Skin of body (tissue), 2 donors: ENCODE measurements around the gene TMEM131. TPM values are rescaled to one million over a fixed set of nuclear protein-coding genes. Genes with fewer than 3 reads are reported as not detected.
"Not testable (repeated sequence)": the region's sequence is repeated elsewhere in the genome, so short reads cannot be mapped to it uniquely, and the experiment has no call there.

ENCODE experiments used
- DNase-seq: peaks from one replicate; lab custom pipeline; 2025; lab: John Stamatoyannopoulos, UW
- total RNA-seq: library from RNA; depleted of rRNA; stranded (reverse); fragments of >200 nt; gene quantifications from one replicate; pipeline ENCODE4 v1.2.3, GENCODE V29; 2014

Gene TMEM131
- total RNA-seq, 1 donor from 2014 or later: 44.8 TPM

DNA sequence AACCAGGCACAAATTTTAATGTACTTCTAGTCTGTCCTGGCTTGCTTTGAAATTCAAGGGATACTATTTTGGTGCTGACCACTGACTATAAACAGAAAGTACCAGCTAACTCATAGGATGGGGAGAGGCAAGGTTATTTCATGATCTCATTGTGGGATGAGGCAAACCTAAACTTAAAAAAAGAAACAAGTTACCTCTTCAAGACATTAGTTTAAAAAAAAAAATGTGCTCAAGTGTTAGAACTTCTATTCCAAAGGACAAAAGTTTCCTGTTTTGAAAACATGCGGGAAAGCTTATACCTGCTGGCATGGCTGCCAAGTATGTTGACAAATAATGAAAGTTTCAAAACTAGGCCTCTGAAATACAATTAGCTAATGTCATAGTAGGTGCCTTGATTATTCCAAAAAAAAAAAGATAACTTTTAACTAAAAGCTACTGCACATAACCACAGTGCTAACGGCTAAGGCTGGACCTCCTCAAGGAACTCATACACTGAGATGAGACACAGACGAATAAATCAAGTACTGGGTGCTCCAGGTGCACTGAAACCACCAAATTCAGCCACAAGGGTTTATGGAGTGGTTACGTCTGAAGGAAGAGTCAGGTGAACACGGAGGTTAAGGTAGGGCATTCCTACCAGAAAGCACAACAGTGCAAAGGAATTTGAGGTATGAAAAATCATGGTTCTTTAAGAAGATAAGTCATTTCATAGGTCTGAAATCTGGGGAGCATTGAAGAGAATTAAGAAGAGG lies 38.1 kb downstream of the TMEM131 start:
- no peak for DNase-seq

GRCh38 chr2:97956753-97957152 lies 39.0 kb downstream of the TMEM131 start:
- DNase-seq: not testable (repeated sequence)

- no peak for DNase-seq
These were observed 41.9 kb downstream of the TMEM131 start for GRCh38 chr2:97953853-97954252.

GRCh38 chr2:97952357-97952756 lies 43.4 kb downstream of the TMEM131 start:
- no peak for DNase-seq

GRCh38 chr2:97951155-97951680 lies 44.5 kb downstream of the TMEM131 start:
- DNase-seq: no peak

GRCh38 chr2:97950329-97951154 lies 45.2 kb downstream of the TMEM131 start:
- no peak for DNase-seq

DNA sequence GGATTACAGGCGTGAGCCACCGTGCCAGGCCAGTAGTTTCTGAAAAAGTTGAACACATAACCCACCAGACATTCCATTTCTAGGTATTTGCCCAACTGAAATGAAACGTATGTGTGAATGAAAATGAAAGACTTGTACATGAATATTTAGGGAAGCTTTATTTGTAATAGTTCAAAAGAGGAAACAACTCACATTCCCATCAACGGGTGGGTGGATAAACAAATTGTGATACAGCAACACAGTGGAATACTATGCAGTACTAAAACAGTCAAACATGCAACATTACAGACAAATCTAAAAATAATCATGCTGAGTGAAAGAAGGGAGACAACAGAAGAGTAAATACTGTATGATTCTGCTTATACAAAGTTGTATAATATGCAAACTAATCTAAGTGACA lies 46.8 kb downstream of the TMEM131 start:
- no peak for DNase-seq

DNA sequence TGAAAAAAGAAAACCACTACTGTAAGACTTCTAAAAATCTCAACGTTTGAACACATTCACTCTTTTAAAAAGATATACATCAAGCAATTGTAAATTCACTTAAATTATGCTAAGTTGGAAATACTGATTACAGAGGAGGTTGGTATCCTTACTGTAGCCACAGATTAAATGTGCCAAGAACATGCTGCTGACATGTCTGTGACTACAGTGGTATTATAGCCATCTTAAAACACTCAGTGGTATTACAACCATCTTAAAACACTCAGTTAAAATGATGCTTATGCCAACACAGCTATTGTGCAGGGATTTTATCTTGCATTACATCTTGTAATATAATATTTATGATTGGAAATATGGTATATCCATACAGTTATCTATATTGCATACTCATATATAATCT lies 50.0 kb downstream of the TMEM131 start:
- no peak for DNase-seq

DNA sequence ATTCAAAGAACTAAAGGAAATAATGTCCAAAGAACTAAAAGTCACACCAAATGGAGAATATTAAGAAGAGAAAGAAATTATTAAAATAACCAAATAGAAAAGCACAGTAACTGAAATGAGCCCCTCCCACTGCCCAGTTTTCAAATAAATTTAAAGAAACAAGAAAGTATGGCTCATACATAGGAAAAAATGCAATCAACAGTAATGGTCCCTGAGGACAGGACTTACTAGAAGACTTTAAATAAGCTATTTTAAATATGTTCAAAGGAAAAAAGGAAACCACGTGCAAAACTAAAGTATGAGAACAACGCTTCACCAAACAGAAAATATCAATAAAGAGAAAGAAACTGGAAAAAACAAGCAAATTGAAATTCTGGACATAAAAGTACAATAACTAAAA lies 58.9 kb downstream of the TMEM131 start:
- DNase-seq: peak; percentile 9

DNA sequence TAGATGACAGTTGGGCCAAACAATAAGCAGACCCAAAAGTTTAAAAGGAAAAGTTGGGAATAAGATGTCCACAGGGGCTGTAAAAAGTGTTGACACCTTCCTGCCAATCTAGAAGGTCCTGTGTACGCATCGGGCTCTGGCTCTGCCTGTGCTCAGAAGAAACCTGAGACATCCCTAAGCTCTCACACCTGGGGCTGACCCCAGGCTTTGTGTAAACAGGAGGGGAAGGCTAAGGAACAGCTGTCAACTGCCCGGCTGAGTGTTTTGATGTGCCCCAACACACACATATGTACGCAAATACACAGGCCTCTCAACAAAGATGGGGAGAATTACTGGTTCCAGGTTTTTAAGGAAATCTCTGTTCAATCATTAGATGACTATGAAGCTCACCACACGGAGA lies 59.5 kb downstream of the TMEM131 start:
- DNase-seq: no peak

DNA sequence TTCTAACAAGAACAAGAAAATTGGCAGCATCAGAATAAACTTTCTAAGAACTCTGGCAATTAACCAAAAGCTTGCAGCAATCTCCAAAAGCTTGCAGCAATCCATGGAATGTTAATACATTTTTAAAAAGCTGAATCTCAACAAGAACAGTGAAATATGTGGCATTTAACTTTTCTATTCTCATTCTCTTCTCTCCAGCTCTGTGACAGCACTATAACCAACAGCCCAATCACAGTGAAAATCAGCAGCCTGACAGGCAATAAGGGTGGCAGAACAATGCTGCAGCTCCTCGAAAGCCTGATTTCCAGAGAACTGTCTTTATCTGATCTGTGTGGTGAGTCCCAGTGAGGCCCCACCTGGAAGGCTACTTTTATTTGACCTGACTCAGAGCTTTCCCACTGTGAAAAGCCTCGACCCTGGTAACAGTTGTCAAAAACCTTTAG lies 60.0 kb downstream of the TMEM131 start:
- DNase-seq: peak; percentile 46

GRCh38 chr2:97932975-97933662 lies 62.6 kb downstream of the TMEM131 start:
- no peak for DNase-seq

DNA sequence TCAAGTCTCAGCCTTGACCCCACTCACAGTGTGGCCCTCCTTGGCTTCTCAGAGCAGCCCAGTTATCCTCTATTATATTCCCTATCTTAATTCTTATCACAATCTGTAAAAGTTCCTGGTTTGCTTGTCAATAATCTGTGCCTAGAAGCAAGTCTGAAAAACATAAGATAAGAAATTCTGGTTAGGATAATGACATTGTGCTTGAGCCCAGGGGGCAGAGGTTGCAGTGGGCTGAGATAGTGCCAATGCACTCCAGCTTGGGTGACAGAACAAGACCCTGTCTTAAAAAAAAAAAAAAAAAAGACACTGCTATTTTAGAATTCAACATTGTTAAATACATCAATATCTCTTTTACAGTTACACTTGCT lies 63.9 kb downstream of the TMEM131 start:
- DNase-seq: no peak

- DNase-seq: no peak
These were observed 64.5 kb downstream of the TMEM131 start for GRCh38 chr2:97931118-97931857.

DNA sequence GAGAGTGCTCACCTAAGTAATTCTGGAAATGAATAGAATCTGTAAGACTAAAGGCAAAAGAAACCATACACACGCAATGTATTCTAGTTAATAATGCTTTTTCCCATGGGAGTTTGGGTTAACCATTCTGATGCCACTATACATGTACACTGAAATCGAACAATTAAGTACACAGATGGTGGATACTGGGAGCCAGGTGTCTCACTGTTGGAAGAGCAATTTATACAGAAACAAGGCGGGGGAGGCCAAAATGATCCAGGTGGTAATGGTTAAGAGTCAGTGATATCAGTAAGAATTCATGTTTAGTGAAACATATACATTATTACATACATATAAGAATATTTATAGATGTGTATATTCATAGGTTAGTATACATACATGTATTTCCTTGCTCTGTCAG lies 67.2 kb downstream of the TMEM131 start:
- no peak for DNase-seq

DNA sequence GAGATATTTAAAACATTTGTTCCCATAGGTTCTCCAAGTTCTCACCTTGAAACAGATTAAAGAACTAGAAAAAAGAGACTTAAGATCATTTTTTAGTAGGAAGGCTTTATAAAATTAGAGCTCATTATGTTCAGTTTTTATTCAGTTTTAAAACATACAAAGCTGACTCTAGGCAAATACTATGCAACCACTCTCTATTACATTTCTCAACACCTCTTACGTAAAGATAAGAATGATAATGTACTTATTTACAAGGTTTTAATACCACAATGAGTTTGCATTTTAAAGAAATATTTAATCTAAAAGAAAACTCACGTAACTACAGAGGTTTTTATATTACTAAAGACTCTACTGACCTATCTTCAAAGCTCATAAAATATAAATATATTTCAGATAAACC lies 68.8 kb downstream of the TMEM131 start:
- no peak for DNase-seq

- no peak for DNase-seq
These were observed 71.6 kb downstream of the TMEM131 start for GRCh38 chr2:97924194-97924593.

GRCh38 chr2:97919858-97920257 lies 75.9 kb downstream of the TMEM131 start:
- DNase-seq: no peak

DNA sequence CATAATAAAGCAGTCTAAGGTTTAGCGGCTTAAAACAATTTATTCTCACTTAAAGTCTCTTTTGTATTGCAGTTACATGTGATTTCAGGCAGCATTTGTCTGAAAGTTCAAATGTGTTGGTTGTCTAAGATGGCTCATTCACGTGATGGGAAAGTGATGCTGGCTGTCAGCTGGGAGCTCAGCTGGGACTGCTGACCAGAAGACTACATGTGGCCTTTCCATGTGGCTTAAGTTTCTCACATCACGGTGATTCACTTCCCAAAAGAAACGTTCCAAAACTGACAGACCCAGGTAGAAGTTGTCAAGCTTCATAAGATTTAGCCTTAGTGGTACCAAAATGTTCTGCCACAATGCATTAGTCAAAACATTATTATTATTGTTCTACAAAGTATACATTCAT lies 76.9 kb downstream of the TMEM131 start:
- no peak for DNase-seq

DNA sequence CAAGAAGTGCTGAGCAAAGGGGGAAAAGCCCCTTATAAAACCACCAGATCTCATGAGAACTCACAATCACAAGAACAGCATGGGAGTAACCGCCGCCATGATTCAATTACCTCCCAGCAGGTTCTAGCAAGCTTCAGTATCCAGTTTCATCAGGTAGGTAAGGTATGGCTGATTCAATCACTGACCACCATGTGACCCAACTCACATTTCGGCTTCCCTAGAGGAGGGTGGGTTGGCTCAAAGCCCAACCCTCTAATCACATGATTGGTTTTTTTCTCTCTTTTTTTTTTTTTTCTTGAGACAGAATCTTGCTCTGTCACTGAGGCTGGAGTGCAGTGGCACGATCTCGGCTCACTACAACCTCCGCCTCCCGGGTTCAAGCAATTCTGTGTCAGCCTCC lies 78.1 kb downstream of the TMEM131 start:
- not testable (repeated sequence) for DNase-seq

GRCh38 chr2:97914691-97915213 lies 81.0 kb downstream of the TMEM131 start:
- peak; percentile 42 for DNase-seq
